Embryonic facial prominence (tissue), 1 donor: ENCODE results near the gene ADRB2.

ENCODE experiments used
- DNase-seq: peaks from one replicate; pipeline ENCODE4 v3.0.0-alpha.2; 2016; ENCODE audit errors: extremely low spot score

ADRB2 gene

GRCh38 chr5:148831590-148832565 lies 5.5 kb downstream of the ADRB2 start:
- no peak for DNase-seq

GRCh38 chr5:148833122-148833521 lies 6.7 kb downstream of the ADRB2 start:
- DNase-seq = no peak

GRCh38 chr5:148833925-148834324 lies 7.5 kb downstream of the ADRB2 start:
- DNase-seq = no peak

- DNase-seq = no peak
Measured at GRCh38 chr5:148834689-148835088, 8.3 kb downstream of the ADRB2 start.

- DNase-seq = no peak
Measured at GRCh38 chr5:148836272-148837250, 10.2 kb downstream of the ADRB2 start.

GRCh38 chr5:148837383-148837782 lies 11.0 kb downstream of the ADRB2 start:
- no peak for DNase-seq

GRCh38 chr5:148838357-148838756 lies 11.9 kb downstream of the ADRB2 start:
- DNase-seq = no peak

GRCh38 chr5:148839960-148840359 lies 13.5 kb downstream of the ADRB2 start:
- no peak for DNase-seq

GRCh38 chr5:148840531-148840930 lies 14.1 kb downstream of the ADRB2 start:
- no peak for DNase-seq

- DNase-seq = no peak
Measured at GRCh38 chr5:148841519-148841918, 15.1 kb downstream of the ADRB2 start.

- DNase-seq = no peak
Measured at GRCh38 chr5:148842161-148842560, 15.8 kb downstream of the ADRB2 start.

GRCh38 chr5:148843510-148844318 lies 17.3 kb downstream of the ADRB2 start:
- DNase-seq = no peak

- no peak for DNase-seq
Measured at GRCh38 chr5:148844433-148845280, 18.2 kb downstream of the ADRB2 start.

GRCh38 chr5:148846930-148847329 lies 20.5 kb downstream of the ADRB2 start:
- DNase-seq = no peak

- DNase-seq = no peak
Measured at GRCh38 chr5:148847456-148847855, 21.0 kb downstream of the ADRB2 start.

GRCh38 chr5:148848393-148849031 lies 22.1 kb downstream of the ADRB2 start:
- no peak for DNase-seq

GRCh38 chr5:148849461-148849860 lies 23.1 kb downstream of the ADRB2 start:
- no peak for DNase-seq

GRCh38 chr5:148850836-148851235 lies 24.4 kb downstream of the ADRB2 start:
- DNase-seq = no peak

- DNase-seq = no peak
Measured at GRCh38 chr5:148853868-148854267, 27.5 kb downstream of the ADRB2 start.
